ACC112 (cell line): ENCODE measurements around the gene WNT4.

Experiments used
- H2AFZ ChIP-seq: fragments of 200-600 bp; sonication (generic); one replicate; pipeline ENCODE4 v1.6.0; 2017; ENCODE audit warnings: antibody characterized with exemption, low read length; ENCODE audit not compliant: unreplicated experiment
- H3K27ac ChIP-seq: fragments of 200-600 bp; sonication (generic); 2 replicates; pipeline ENCODE4 v1.5.1; 2014; ENCODE audit warnings: low read depth, mild to moderate bottlenecking, antibody characterized with exemption, low read length, moderate library complexity
- H3K27me3 ChIP-seq: fragments of 200-600 bp; sonication (generic); 2 replicates; pipeline ENCODE4 v1.6.1; 2014; ENCODE audit warnings: mild to moderate bottlenecking, antibody characterized with exemption, low read length, moderate library complexity, mixed read lengths; ENCODE audit not compliant: insufficient read depth
- H3K36me3 ChIP-seq: fragments of 200-600 bp; sonication (generic); 2 replicates; pipeline ENCODE4 v1.6.1; 2016; ENCODE audit warnings: mild to moderate bottlenecking, antibody characterized with exemption, low read length, moderate library complexity, mixed read lengths; ENCODE audit not compliant: insufficient read depth
- H3K4me1 ChIP-seq: fragments of 200-600 bp; sonication (generic); one replicate; pipeline ENCODE4 v1.6.1; 2016; ENCODE audit warnings: low read length, mixed read lengths; ENCODE audit not compliant: insufficient read depth, unreplicated experiment, control insufficient read depth
- H3K4me3 ChIP-seq: fragments of 200-600 bp; sonication (generic); 2 replicates; pipeline ENCODE4 v1.5.1; 2014; ENCODE audit warnings: mild to moderate bottlenecking, low read depth, low read length
- H3K79me2 ChIP-seq: fragments of 200-600 bp; sonication (generic); one replicate; pipeline ENCODE4 v1.6.0; 2016; ENCODE audit warnings: low read length; ENCODE audit not compliant: control insufficient read depth, unreplicated experiment, insufficient read depth

Gene WNT4

DNA sequence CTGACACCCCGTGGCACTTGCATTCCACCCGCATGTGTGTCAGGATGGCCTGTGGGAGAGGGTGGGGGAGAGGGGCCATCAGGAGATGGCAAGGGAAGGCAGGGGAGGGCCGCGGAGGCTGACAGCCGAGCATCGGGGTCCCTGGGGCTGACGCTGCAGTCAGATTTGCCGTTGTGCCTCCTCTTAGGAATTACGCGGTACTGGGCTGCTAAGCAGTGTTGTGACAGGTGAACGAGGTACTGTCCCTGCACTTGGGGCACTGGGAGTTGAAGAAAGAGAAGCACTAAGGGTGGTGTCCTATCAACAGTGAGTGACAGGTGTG lies 22.5 kb downstream of the WNT4 start:
- no peaks in the 10 kb centered on the region for H3K36me3 ChIP-seq

DNA sequence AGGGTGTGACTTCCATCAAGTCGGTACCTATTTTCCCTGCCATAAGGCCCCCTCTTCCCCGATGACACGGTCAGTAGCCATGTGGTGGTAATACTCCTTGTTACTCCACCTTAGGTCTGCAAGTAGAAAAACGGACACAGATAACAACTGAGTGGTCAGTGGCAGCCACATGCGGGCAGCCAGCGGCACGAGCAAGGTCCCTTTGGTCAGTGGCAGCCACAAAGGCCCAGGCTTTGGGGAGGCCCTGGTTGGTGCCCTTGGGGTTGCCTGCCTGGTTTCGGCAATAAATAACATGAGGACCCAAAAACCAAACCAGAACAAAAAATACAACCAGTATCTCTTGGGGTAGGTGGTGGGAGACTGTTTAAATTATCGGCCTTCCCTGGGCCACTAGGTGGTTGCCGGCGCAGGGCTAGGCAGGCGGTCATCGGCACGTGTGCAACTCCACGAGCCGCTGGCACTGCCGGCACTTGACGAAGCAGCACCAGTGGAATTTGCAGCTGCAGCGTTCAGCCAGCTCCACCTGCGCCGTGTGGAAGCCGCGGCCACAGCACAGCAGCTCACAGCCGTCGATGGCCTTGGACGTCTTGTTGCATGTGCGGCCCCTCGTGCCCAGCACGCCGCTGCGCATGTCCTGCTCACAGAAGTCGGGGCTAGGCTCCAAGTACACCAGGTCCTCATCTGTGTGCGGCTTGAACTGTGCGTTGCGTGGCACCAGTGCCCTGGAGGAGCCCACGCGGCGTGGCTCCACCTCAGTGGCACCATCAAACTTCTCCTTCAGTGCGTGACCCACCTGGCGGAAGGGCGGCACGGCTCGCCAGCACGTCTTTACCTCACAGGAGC lies 23.1 kb downstream of the WNT4 start:
- no peaks in the 10 kb centered on the region for H3K4me1 ChIP-seq
- H3K27ac ChIP-seq = no peak overlapping the region
- no peaks in the 10 kb centered on the region for H3K79me2 ChIP-seq
- no peaks in the 10 kb centered on the region for H3K36me3 ChIP-seq
- H3K27me3 ChIP-seq = no peaks in the 10 kb centered on the region
- no peak overlapping the region for H3K4me3 ChIP-seq
- H2AFZ ChIP-seq = no peak overlapping the region

More for the DNA sequence above, 22.5 kb downstream of the WNT4 start:
- H3K79me2 ChIP-seq = no peaks in the 10 kb centered on the region
- H2AFZ ChIP-seq = no peak overlapping the region
- no peaks in the 10 kb centered on the region for H3K4me1 ChIP-seq
- no peaks in the 10 kb centered on the region for H3K27me3 ChIP-seq
- H3K27ac ChIP-seq = no peak overlapping the region
- no peak overlapping the region for H3K4me3 ChIP-seq

GRCh38 chr1:22118291-22118992 lies 24.5 kb downstream of the WNT4 start:
- Histone ChIP-seq H3K4me3 (no peak overlapping the region), H3K79me2 (peaks cover 7% of the 10 kb centered on the region), H2AFZ (no peak overlapping the region), H3K4me1 (peaks cover 3% of the 10 kb centered on the region), H3K27ac (no peak overlapping the region), H3K27me3 (no peaks in the 10 kb centered on the region), H3K36me3 (no peaks in the 10 kb centered on the region)

DNA sequence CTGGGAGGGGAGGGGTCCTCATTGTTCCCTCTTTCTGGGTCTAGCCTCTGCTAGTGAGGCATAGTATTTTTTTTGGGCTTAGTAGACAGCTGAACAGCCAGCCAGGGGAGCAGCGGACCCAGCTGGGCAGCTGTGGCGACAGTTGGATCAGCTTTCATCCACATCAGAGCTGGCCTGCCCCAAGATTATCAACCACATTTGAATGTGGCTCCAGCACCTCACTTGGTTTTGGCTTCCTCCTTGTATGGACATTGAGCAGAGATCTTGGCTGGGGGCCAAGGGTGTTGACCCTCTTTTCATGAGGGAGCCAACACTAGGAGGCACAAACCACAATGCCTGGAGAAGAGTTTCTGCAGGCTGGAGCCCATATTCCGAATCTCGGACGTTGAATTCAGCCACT lies 25.0 kb downstream of the WNT4 start:
- Histone ChIP-seq H3K27ac (no peak overlapping the region), H3K4me1 (peaks cover 3% of the 10 kb centered on the region), H3K36me3 (no peaks in the 10 kb centered on the region), H3K27me3 (no peaks in the 10 kb centered on the region), H3K79me2 (peaks cover 13% of the 10 kb centered on the region), H2AFZ (no peak overlapping the region), H3K4me3 (no peak overlapping the region)

DNA sequence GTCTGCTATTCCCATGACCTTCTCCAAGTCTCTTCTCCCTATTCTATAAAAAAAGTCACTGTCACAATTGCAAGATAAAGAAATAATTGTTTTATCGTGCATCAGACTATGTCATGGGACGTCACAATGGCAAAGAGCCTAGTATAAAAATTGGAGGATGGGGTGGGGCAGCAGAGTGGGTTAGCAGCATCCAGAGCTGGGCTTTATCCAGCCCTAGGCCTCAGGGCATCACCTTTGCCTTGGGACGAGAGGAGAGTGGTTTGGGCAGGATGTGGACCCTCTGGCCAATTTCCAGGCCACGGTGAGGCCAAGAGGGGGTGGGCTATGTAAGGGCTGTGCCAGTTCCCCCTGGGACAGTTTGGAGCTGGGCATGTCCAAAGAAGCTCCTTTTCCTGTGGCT lies 25.7 kb downstream of the WNT4 start:
- no peaks in the 10 kb centered on the region for H3K36me3 ChIP-seq
- no peak overlapping the region for H3K27ac ChIP-seq
- H2AFZ ChIP-seq = no peak overlapping the region
- H3K27me3 ChIP-seq = no peaks in the 10 kb centered on the region
- H3K4me3 ChIP-seq = no peak overlapping the region
- H3K4me1 ChIP-seq = peaks cover 3% of the 10 kb centered on the region
- peaks cover 14% of the 10 kb centered on the region for H3K79me2 ChIP-seq

- H3K36me3 ChIP-seq = no peaks in the 10 kb centered on the region
- H3K79me2 ChIP-seq = peaks cover 17% of the 10 kb centered on the region
- H2AFZ ChIP-seq = no peak overlapping the region
- H3K27ac ChIP-seq = no peak overlapping the region
- no peaks in the 10 kb centered on the region for H3K27me3 ChIP-seq
- no peak overlapping the region for H3K4me3 ChIP-seq
- peaks cover 8% of the 10 kb centered on the region for H3K4me1 ChIP-seq
Observed at GRCh38 chr1:22115286-22115685, 27.6 kb downstream of the WNT4 start.

GRCh38 chr1:22114083-22115012 lies 28.5 kb downstream of the WNT4 start:
- peaks cover 21% of the 10 kb centered on the region for H3K79me2 ChIP-seq
- peaks cover 8% of the 10 kb centered on the region for H3K4me1 ChIP-seq
- no peak overlapping the region for H2AFZ ChIP-seq
- no peak overlapping the region for H3K4me3 ChIP-seq
- no peaks in the 10 kb centered on the region for H3K27me3 ChIP-seq
- H3K36me3 ChIP-seq = 0 out of 2 replicates have a peak, but pooled peaks cover 4% of the 10 kb centered on the region
- no peak overlapping the region for H3K27ac ChIP-seq

- Histone ChIP-seq H2AFZ (no peak overlapping the region), H3K4me1 (peaks cover 8% of the 10 kb centered on the region), H3K4me3 (no peak overlapping the region), H3K27me3 (no peaks in the 10 kb centered on the region), H3K36me3 (0 out of 2 replicates have a peak, but pooled peaks cover 4% of the 10 kb centered on the region), H3K79me2 (peaks cover 34% of the 10 kb centered on the region), H3K27ac (no peak overlapping the region)
Observed at GRCh38 chr1:22112554-22112953, 30.3 kb downstream of the WNT4 start.

GRCh38 chr1:22111620-22112019 lies 31.3 kb downstream of the WNT4 start:
- Histone ChIP-seq H3K36me3 (0 out of 2 replicates have a peak, but pooled peaks cover 4% of the 10 kb centered on the region), H2AFZ (no peak overlapping the region), H3K79me2 (peaks cover 41% of the 10 kb centered on the region)

GRCh38 chr1:22111115-22111514 lies 31.8 kb downstream of the WNT4 start:
- Histone ChIP-seq H3K4me1 (peaks cover 8% of the 10 kb centered on the region), H3K27ac (no peak overlapping the region), H3K36me3 (0 out of 2 replicates have a peak, but pooled peaks cover 4% of the 10 kb centered on the region), H2AFZ (no peak overlapping the region), H3K79me2 (peaks cover 45% of the 10 kb centered on the region), H3K27me3 (no peaks in the 10 kb centered on the region), H3K4me3 (no peak overlapping the region)

More at GRCh38 chr1:22111620-22112019, 31.3 kb downstream of the WNT4 start:
- no peak overlapping the region for H3K27ac ChIP-seq
- H3K4me3 ChIP-seq = no peak overlapping the region
- peaks cover 8% of the 10 kb centered on the region for H3K4me1 ChIP-seq
- H3K27me3 ChIP-seq = no peaks in the 10 kb centered on the region
